Stimulated activated memory B cell treated with anti-CD40 and anti-IgM and Interleukin-4, amounts not matched to agents 10 μg/mL and 1 μg/mL and 100 μg/mL, for 72 hours (primary cell): ENCODE measurements around the gene MANEAL.

Source experiments
- ATAC-seq: fragments of 150-1000 bp; cut with Tn5 transposase; 2 replicates; pipeline ENCODE4 v1.10.0; 2021
- H3K27ac Mint-ChIP-seq: one replicate; pipeline ENCODE4 v1.8.0; 2022; ENCODE audit warnings: mild to moderate bottlenecking, mixed read lengths
- H3K27me3 Mint-ChIP-seq: one replicate; pipeline ENCODE4 v1.8.0; 2022; ENCODE audit warnings: mixed read lengths
- H3K36me3 Mint-ChIP-seq: one replicate; pipeline ENCODE4 v1.8.0; 2022; ENCODE audit warnings: mixed read lengths
- H3K4me1 Mint-ChIP-seq: one replicate; pipeline ENCODE4 v1.8.0; 2022; ENCODE audit warnings: mixed read lengths
- H3K4me3 Mint-ChIP-seq: one replicate; pipeline ENCODE4 v1.8.0; 2022; ENCODE audit warnings: mild to moderate bottlenecking, moderate library complexity, mixed read lengths
- H3K9me3 Mint-ChIP-seq: one replicate; pipeline ENCODE4 v1.8.0; 2022; ENCODE audit warnings: mixed read lengths

The MANEAL gene

DNA sequence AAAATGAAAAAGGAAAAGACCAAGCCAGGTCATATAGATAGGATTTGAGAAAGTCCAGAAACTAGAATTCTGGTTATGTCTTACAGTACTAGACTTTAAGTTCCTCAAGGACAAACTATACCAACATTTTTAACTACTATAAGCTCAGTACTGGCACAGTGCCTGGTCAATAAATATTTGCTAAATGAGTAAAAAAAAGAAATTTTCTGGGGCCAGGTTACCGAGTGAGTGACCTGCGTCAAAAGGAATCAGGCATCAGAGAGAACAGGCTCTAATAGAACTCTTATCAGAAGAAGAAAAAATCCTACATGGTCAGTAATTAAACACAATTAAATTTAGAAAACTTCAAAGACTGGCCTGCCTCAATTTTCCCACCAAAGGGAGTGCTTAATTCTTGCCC, 38.2 kb downstream of the MANEAL start:
- Mint-ChIP-seq H3K36me3 (peaks cover 63% of the 10 kb centered on the region), H3K9me3 (no peaks in the 10 kb centered on the region), H3K27ac (no peak overlapping the region), H3K4me3 (no peak overlapping the region), H3K27me3 (no peaks in the 10 kb centered on the region), H3K4me1 (no peaks in the 10 kb centered on the region)
- no peak for ATAC-seq

DNA sequence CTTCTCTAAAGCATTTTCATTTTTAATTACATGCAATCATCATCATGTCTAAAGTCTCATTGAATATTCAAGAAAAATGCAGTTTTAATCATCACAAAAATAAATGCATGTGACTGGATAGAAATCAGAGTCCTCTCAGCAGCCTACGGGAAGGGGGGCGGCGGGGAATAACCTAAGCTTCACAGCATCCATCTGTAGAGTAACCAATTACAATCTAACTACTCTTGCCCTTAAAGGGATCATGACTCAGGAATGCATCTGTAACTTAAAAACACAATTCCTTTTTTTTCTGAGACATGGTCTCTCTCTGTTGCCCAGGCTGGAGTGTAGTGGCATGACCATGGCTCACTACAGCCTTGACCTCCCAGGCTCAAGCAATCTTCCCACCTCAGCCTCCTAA, 43.1 kb downstream of the MANEAL start:
- no peaks in the 10 kb centered on the region for H3K27me3 Mint-ChIP-seq
- H3K36me3 Mint-ChIP-seq: peaks cover 40% of the 10 kb centered on the region
- no peak for ATAC-seq

DNA sequence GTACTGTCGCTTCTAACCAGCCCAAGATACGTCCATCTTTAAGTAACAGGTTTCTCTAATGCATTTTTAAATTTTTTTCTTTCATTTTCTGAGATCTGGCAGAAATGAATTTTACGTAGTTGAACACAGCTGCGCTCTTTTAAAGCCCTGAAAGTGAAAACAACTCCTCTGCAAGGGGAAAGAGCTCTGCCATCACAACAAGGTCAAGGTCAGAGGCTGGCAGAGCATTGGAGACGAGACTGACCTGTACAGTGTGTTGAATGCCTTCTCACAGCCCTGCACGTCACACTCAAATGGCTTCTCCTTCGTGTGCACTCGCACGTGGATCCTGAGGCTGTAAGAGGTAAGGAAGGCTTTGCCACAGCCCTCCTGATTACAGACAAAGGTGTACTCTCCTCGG, 46.0 kb downstream of the MANEAL start:
- H3K4me1 Mint-ChIP-seq: peaks cover 18% of the 10 kb centered on the region
- H3K4me3 Mint-ChIP-seq: no peak overlapping the region
- H3K27me3 Mint-ChIP-seq: no peaks in the 10 kb centered on the region
- ATAC-seq: no peak
- peaks cover 43% of the 10 kb centered on the region for H3K36me3 Mint-ChIP-seq
- H3K27ac Mint-ChIP-seq: no peak overlapping the region
- H3K9me3 Mint-ChIP-seq: no peaks in the 10 kb centered on the region

More for the DNA sequence above, 43.1 kb downstream of the MANEAL start:
- Mint-ChIP-seq H3K27ac (no peak overlapping the region), H3K9me3 (no peaks in the 10 kb centered on the region), H3K4me1 (peaks cover 4% of the 10 kb centered on the region), H3K4me3 (no peak overlapping the region)

- no peaks in the 10 kb centered on the region for H3K9me3 Mint-ChIP-seq
- no peaks in the 10 kb centered on the region for H3K27me3 Mint-ChIP-seq
- no peak for ATAC-seq
- H3K4me3 Mint-ChIP-seq: no peak overlapping the region
- H3K27ac Mint-ChIP-seq: no peak overlapping the region
- peaks cover 44% of the 10 kb centered on the region for H3K36me3 Mint-ChIP-seq
- peaks cover 27% of the 10 kb centered on the region for H3K4me1 Mint-ChIP-seq
Observed at GRCh38 chr1:37840711-37841110, 47.1 kb downstream of the MANEAL start.

DNA sequence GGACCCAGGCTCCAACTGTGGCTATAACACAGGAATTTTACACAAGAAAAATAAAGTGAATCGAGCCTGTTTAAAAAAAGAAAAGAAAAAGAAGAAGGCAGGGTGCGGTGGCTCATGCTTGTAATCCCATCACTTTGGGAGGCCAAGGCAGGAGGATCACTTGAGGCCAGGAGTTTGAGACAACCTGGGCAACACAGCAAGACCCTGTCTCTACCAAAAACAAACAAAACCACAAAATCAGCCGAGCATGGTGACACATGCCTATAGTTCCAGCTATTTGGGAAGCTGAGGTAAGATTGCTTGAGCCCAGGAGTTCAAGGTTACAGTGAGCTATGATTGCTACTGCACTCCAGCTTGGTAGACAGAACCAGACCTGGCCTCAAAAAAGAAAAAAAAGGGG, 48.0 kb downstream of the MANEAL start:
- H3K36me3 Mint-ChIP-seq: peaks cover 34% of the 10 kb centered on the region

GRCh38 chr1:37844536-37844935, 50.9 kb downstream of the MANEAL start:
- Mint-ChIP-seq H3K27ac (peak overlapping the region; percentile 72), H3K4me1 (peaks cover 40% of the 10 kb centered on the region), H3K4me3 (no peak overlapping the region), H3K27me3 (no peaks in the 10 kb centered on the region), H3K9me3 (no peaks in the 10 kb centered on the region), H3K36me3 (peaks cover 28% of the 10 kb centered on the region)
- ATAC-seq: no peak

More for the DNA sequence above, 48.0 kb downstream of the MANEAL start:
- H3K27me3 Mint-ChIP-seq: no peaks in the 10 kb centered on the region
- ATAC-seq: no peak
- H3K27ac Mint-ChIP-seq: no peak overlapping the region
- peaks cover 33% of the 10 kb centered on the region for H3K4me1 Mint-ChIP-seq
- no peaks in the 10 kb centered on the region for H3K9me3 Mint-ChIP-seq
- no peak overlapping the region for H3K4me3 Mint-ChIP-seq

GRCh38 chr1:37845049-37845646, 51.5 kb downstream of the MANEAL start:
- H3K4me1 Mint-ChIP-seq: peaks cover 40% of the 10 kb centered on the region

DNA sequence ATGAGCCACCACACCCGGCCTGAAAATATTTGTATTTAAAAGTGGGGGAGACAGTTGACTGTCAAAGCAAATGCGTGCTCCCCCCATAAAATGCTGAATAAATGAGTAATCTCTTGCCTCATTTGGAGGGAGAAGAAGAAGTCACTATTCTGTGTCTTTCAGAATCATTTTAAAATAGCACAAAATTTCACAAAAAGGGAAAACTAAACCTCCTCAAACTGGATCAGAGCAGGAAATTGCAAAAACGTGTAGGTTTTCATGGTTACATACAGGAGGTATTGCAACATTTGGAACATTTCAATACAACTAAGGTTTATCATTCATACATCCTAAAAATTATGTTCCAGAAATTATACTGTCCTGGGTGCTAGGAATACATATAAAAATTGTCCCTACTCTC, 52.1 kb downstream of the MANEAL start:
- Mint-ChIP-seq H3K27ac (no peak overlapping the region), H3K4me3 (no peak overlapping the region), H3K4me1 (peaks cover 40% of the 10 kb centered on the region), H3K9me3 (no peaks in the 10 kb centered on the region), H3K36me3 (peaks cover 28% of the 10 kb centered on the region), H3K27me3 (no peaks in the 10 kb centered on the region)
- ATAC-seq: no peak

More at GRCh38 chr1:37845049-37845646, 51.5 kb downstream of the MANEAL start:
- Mint-ChIP-seq H3K4me3 (no peak overlapping the region), H3K27ac (peak overlapping the region; percentile 72), H3K36me3 (peaks cover 28% of the 10 kb centered on the region), H3K9me3 (no peaks in the 10 kb centered on the region), H3K27me3 (no peaks in the 10 kb centered on the region)
- no peak for ATAC-seq

DNA sequence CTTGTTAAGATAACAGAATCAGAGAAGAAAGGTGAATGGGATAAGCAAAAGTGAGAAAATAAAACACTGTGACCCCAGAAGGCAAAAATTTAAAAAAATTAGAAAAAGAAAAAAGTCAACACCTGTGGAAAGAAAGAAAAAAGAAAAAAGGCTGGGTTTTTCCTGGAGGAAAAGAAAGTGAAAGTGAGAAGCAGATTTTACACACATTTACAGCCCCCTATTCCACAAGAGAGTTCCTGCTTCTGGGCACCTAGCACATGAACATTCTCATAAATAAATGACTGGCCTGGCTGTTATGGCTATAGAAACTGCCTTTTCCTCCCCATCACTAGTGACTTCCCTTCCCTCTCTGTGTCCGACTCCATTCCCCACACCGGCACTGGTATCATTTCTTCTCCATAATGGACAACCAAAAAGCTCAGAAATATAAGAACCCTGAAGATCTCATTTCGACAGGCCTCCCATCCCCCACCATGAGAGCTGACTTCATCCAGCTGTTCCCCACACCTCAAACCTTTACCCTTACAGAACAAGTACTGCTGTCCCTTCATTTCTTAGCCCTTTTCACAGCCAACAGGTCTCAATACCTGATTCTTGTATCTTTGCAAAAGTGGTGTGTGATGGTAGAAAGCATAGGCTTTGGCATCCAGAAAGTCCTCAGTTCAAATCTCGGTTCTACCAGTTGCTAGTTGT, 53.1 kb downstream of the MANEAL start:
- Mint-ChIP-seq H3K27ac (peak overlapping the region; percentile 57), H3K27me3 (no peaks in the 10 kb centered on the region), H3K4me3 (peak overlapping the region; percentile 61), H3K36me3 (peaks cover 28% of the 10 kb centered on the region), H3K4me1 (peaks cover 36% of the 10 kb centered on the region), H3K9me3 (no peaks in the 10 kb centered on the region)
- ATAC-seq: no peak

DNA sequence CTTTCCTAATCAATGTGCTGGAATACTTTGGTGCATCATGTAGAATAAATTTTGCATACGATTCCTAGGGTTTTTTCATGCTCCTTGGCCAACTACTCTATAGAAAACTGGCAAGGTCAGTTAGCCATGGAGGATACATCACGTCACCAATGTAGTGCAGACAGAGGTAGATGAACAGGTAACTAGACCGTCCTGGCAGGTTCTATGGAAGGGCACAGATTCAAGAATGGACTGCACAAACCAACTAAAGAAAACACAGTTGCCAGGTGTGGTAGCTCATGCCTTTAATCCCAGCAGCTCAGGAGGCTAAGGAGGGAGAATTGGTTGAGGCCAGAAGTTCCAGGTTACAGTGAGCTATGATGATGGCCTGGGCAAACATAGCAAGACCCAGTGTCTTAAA, 55.8 kb downstream of the MANEAL start:
- Mint-ChIP-seq H3K27me3 (no peaks in the 10 kb centered on the region), H3K9me3 (no peaks in the 10 kb centered on the region), H3K36me3 (peaks cover 26% of the 10 kb centered on the region), H3K27ac (no peak overlapping the region), H3K4me1 (peaks cover 27% of the 10 kb centered on the region), H3K4me3 (no peak overlapping the region)
- no peak for ATAC-seq

DNA sequence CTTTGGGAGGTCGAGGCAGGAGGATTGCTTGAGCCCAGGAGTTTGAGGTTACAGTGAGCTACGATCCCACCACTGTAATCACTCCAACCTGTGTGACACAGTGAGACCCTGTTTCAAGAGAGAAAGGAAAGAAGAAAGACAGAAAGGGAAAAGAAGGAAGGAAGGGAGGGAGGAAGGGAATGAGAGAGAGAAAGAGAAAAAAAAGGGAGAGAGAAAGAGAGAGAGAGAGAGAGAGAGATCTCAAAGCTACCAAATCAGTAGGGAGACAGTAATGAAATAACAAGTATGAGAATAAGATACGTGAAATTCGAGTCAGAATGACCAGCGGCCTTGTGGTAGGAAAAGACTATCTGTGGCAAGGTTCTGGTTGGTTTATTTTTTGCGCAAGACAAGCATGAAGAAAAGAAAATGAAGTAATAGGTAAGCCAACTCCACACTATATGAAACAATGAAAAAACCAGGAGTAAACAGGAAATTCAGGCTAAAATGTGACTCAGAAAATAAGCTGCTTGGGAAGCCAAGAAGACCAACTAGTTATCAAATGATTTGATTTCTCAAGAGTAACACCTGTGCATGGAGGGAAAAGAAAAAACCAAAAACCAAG, 56.8 kb downstream of the MANEAL start:
- peaks cover 28% of the 10 kb centered on the region for H3K4me1 Mint-ChIP-seq
- H3K9me3 Mint-ChIP-seq: no peaks in the 10 kb centered on the region
- ATAC-seq: no peak
- no peak overlapping the region for H3K27ac Mint-ChIP-seq
- H3K4me3 Mint-ChIP-seq: no peak overlapping the region
- no peaks in the 10 kb centered on the region for H3K27me3 Mint-ChIP-seq
- H3K36me3 Mint-ChIP-seq: peaks cover 26% of the 10 kb centered on the region
